ENCODE measurements around the gene TLE4. TPM values are rescaled to one million over a fixed set of nuclear protein-coding genes. Genes with fewer than 3 reads are reported as not detected.
A peak's percentile ranks its signal among the peaks of the same experiment; 100 is the strongest.

Gene TLE4
- total and polyA plus RNA-seq, 2 of the 13 experiments (the other 11 are each of a cell fraction or from before 2014, with no cell fraction given) = 2.0 to 2.3 TPM

DNA sequence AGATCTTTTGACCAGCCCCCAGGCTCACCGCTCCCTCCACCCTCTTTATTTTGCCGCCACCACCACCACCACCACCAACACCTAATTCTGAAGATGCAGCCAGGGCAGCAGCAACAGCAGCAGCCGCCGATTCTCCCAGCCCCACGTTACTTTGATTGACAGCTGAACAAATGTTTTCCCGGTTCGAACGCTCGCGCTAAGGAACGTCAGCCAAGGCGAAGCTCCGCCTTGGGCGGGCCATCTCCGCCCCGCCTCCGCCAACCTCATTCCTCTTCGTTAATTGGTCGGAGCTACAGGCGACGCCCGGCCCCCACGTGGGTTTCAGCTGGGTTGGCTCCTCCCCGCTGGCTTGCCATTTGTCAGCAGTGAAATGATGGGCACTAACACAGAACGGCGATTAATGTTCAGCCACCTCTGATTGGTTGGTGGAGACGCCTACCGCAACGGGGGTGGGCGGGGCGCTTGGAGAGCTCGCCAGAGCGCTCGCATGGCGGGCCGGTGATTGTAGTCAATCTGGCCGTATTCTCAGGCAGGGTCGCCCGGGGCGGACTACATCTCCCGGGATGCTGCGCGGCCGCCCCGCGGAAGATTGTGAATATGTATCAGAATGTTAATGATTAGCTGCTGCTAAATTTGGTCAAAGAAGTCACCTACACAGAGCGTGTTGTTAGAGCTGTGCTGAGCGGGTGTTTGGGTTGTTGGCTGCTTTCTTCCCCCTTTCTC, at the start of gene TLE4 (continued):
- TF ChIP-seq FOXA1 (IDR thresholded peaks at IDR 0.05) (no peak), FOXA1 (CRISPR knock-in tag; IDR thresholded peaks at IDR 0.05) (no peak), ZSCAN25 (CRISPR knock-in tag; IDR thresholded peaks at IDR 0.05) (no peak), KAT2B (IDR thresholded peaks at IDR 0.05; ENCODE audit: borderline replicate concordance, low read depth, low read length) (no peak), SNAPC2 (CRISPR knock-in tag; IDR thresholded peaks at IDR 0.05) (no peak), MATR3 (CRISPR knock-in tag; IDR thresholded peaks at IDR 0.05) (no peak), ZNF569 (CRISPR knock-in tag; IDR thresholded peaks at IDR 0.05; ENCODE audit: borderline replicate concordance) (no peak), MEIS1 (CRISPR knock-in tag; IDR thresholded peaks at IDR 0.05; ENCODE audit: borderline replicate concordance) (peak; percentile 98; the same call in 1 of the 2 replicates), GPN1 (CRISPR knock-in tag; IDR thresholded peaks at IDR 0.05; ENCODE audit: borderline replicate concordance) (no peak), ZNF724P (CRISPR knock-in tag; IDR thresholded peaks at IDR 0.05; ENCODE audit: borderline replicate concordance) (no peak), BHLHE40 (IDR thresholded peaks at IDR 0.05; ENCODE audit: low read length) (0 out of 2 replicates have a peak, but pooled peaks have one; percentile 4), HDAC1 (CRISPR knock-in tag; IDR thresholded peaks at IDR 0.05) (peak; percentile 43; the same call in 1 of the 2 replicates), CREB1 (IDR thresholded peaks at IDR 0.05) (peak; percentile 81), CREB1 (CRISPR knock-in tag; IDR thresholded peaks at IDR 0.05) (peak; percentile 96), MXD1 (CRISPR knock-in tag; IDR thresholded peaks at IDR 0.05) (no peak), ZNF136 (CRISPR knock-in tag; IDR thresholded peaks at IDR 0.05; ENCODE audit: low read depth) (no peak), MXD4 (CRISPR knock-in tag; IDR thresholded peaks at IDR 0.05) (peak; percentile 53; the same call in 1 of the 2 replicates), HNF4A (CRISPR knock-in tag; IDR thresholded peaks at IDR 0.05) (no peak), ZNF232 (CRISPR knock-in tag; IDR thresholded peaks at IDR 0.05; ENCODE audit: borderline replicate concordance) (no peak), ZNF30 (CRISPR knock-in tag; IDR thresholded peaks at IDR 0.05) (no peak), ZNF841 (CRISPR knock-in tag; IDR thresholded peaks at IDR 0.05; ENCODE audit: borderline replicate concordance) (no peak), NFKBIZ (CRISPR knock-in tag; IDR thresholded peaks at IDR 0.05) (no peak), CCDC6 (CRISPR knock-in tag; IDR thresholded peaks at IDR 0.05) (no peak), ZNF44 (CRISPR knock-in tag; IDR thresholded peaks at IDR 0.05) (no peak), SMAD1 (CRISPR knock-in tag; IDR thresholded peaks at IDR 0.05; ENCODE audit: borderline replicate concordance, low read depth) (no peak), JUN (CRISPR knock-in tag; IDR thresholded peaks at IDR 0.05) (no peak), MTA1 (CRISPR knock-in tag; IDR thresholded peaks at IDR 0.05; ENCODE audit: borderline replicate concordance) (no peak), GFI1 (CRISPR knock-in tag; IDR thresholded peaks at IDR 0.05; ENCODE audit: borderline replicate concordance) (no peak), SAP130 (CRISPR knock-in tag; IDR thresholded peaks at IDR 0.05; ENCODE audit: low read depth) (peak; percentile 86)
- TF ChIP-seq, protein P1, sequence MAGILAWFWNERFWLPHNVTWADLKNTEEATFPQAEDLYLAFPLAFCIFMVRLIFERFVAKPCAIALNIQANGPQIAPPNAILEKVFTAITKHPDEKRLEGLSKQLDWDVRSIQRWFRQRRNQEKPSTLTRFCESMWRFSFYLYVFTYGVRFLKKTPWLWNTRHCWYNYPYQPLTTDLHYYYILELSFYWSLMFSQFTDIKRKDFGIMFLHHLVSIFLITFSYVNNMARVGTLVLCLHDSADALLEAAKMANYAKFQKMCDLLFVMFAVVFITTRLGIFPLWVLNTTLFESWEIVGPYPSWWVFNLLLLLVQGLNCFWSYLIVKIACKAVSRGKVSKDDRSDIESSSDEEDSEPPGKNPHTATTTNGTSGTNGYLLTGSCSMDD (CRISPR knock-in tag; IDR thresholded peaks at IDR 0.05) = no peak
- TF ChIP-seq, protein P2, sequence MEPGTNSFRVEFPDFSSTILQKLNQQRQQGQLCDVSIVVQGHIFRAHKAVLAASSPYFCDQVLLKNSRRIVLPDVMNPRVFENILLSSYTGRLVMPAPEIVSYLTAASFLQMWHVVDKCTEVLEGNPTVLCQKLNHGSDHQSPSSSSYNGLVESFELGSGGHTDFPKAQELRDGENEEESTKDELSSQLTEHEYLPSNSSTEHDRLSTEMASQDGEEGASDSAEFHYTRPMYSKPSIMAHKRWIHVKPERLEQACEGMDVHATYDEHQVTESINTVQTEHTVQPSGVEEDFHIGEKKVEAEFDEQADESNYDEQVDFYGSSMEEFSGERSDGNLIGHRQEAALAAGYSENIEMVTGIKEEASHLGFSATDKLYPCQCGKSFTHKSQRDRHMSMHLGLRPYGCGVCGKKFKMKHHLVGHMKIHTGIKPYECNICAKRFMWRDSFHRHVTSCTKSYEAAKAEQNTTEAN (CRISPR knock-in tag; conservative IDR thresholded peaks at IDR 0.05) = no peak

All from HepG2 (cell line).